ENCODE data around the gene TBC1D13. TPM values are rescaled to one million over a fixed set of nuclear protein-coding genes. Genes with fewer than 3 reads are reported as not detected.
A peak's percentile ranks its signal among the peaks of the same experiment; 100 is the strongest.

TBC1D13 gene
- total and polyA plus RNA-seq, 9 donors: 12.0 to 59.4 (median 38.1) TPM

DNA sequence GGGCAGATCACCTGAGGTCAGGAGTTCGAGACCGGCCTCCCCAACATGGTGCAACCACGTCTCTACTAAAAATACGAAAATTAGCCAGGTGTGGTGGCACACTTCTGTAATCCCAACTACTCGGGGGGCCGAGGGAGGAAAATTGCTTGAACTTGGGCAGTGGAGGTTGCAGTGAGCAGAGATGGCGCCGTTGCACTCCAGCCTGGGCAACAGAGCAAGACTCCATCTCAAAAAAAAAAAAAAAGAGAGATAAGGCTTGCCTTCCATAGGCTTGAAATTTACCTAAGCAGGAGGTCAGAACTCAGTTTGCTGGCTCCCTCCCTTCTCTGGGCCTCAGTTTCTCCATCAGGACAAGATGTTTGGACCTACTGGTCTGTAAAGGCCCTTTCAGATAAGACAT, 41.2 kb downstream of the TBC1D13 start:
- no peaks in the 10 kb centered on the region for H3K9me3 ChIP-seq (replicated peaks; ENCODE audit: control insufficient read depth, low read depth, low read length)
- no peak overlapping the region for H3K27ac ChIP-seq (ENCODE audit: low read length)
- H3K4me3 ChIP-seq (ENCODE audit: low read length): no peak overlapping the region
- no peaks in the 10 kb centered on the region for H3K27me3 ChIP-seq (ENCODE audit: control insufficient read depth, insufficient read depth, low read length)
- WGBS (ENCODE audit: insufficient coverage): 73% methylated on average over 2 of the region's 8 CpGs
- peaks cover 46% of the 10 kb centered on the region for H3K36me3 ChIP-seq (ENCODE audit: control insufficient read depth, insufficient read depth, low read length)
- DNase-seq: no peak
- H3K4me1 ChIP-seq (ENCODE audit: control insufficient read depth, insufficient read depth, low read length): peaks cover 17% of the 10 kb centered on the region

DNA sequence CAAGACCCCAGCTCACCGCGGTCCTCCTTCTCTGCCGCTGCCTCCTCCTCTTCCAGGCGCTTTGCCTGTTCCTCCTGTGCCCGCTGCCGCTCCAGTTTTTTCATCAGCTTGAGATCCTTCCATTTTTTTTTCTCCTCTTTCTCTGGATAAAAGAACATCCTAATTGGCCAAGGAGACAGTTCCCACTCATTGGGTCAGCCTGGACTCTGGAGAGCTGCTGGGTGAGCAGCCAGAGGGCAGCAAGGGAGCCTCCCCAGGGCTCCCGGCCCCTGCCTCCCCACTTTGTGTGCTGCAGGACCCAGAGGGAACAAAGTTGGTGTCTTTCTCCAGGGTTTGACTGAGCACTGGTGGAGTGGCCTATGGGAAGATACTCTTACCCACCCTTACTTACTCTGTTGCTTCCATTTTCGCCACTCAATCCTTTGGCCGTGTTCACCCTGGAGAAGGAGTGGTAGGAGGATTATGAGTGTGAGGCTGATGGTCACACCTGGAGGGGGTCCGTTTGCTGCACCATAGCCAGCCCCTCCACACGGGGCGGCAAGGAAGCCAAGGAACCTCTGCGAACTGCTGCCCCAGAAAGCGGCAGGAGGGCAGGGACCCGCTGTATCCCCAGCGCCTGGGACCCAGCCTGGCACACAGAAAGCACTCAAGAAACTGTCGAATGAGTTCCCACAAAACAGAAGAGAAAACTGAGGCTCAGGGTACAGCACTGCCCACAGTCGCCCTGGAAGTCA, 41.8 kb downstream of the TBC1D13 start:
- H3K4me1 ChIP-seq (ENCODE audit: control insufficient read depth, insufficient read depth, low read length): peaks cover 17% of the 10 kb centered on the region
- H3K36me3 ChIP-seq (ENCODE audit: control insufficient read depth, insufficient read depth, low read length): peaks cover 45% of the 10 kb centered on the region

DNA sequence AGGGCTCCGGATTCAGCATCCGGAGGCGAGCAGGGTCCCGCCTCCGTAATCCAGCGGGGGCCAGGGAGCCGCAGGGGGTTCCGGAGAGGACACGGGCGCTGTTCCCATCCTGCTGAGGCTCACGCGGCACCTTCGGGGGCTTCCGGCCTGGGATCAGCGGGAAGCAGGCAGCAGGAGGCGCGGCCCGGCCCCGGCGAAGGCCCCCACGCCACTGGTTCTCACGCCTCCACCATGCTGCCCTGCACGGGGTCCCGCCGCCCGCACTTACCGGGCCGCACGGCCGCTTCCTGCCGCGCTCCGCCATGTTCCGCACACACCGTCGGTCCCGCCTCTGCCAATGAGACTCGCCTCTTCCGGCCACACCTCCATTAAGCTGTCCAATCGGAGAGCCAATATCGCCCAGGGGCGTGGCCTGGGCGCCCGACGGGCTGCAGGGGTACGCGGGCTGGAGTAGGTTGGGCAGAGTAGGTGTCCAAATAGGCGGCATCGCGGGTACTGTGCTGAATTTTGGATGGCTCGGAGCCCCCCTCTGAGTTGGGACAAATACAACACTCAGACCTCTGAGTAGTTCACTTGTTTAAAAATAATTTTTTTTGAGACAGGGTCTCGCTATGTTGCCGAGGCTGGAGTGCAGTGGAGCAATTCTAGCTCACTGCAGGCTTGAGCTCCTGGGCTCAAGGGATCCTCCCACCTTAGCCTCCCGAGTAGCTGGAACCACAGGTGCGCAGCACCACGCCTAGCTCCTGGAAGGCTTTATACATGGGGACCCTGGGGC, 42.6 kb downstream of the TBC1D13 start, which contains the start of gene SPOUT1:
SPOUT1 (minus strand) TSS at position 318 of the 775 bp plus-strand sequence; CDS start at position 304, 14 bp downstream.
- Histone ChIP-seq H3K36me3 (ENCODE audit: control insufficient read depth, insufficient read depth, low read length) (peaks cover 37% of the 10 kb centered on the region), H3K4me1 (ENCODE audit: control insufficient read depth, insufficient read depth, low read length) (peaks cover 17% of the 10 kb centered on the region), H3K27me3 (ENCODE audit: control insufficient read depth, insufficient read depth, low read length) (no peaks in the 10 kb centered on the region), H3K9me3 (replicated peaks; ENCODE audit: control insufficient read depth, low read depth, low read length) (no peaks in the 10 kb centered on the region), H3K4me3 (ENCODE audit: low read length) (peak within 1 kb of the TSS; percentile 92), H3K27ac (ENCODE audit: low read length) (peak within 1 kb of the TSS; percentile 17)
- DNase-seq: peak; percentile 97
- under 1% methylated on average over 49 of the region's 56 CpGs for WGBS (ENCODE audit: insufficient coverage)

More for the DNA sequence above, 41.8 kb downstream of the TBC1D13 start:
- H3K27me3 ChIP-seq (ENCODE audit: control insufficient read depth, insufficient read depth, low read length): no peaks in the 10 kb centered on the region
- no peaks in the 10 kb centered on the region for H3K9me3 ChIP-seq (replicated peaks; ENCODE audit: control insufficient read depth, low read depth, low read length)
- peak overlapping the region; percentile 92 for H3K4me3 ChIP-seq (ENCODE audit: low read length)
- H3K27ac ChIP-seq (ENCODE audit: low read length): peak overlapping the region; percentile 17
- 33% methylated on average over 15 of the region's 18 CpGs for WGBS (ENCODE audit: insufficient coverage)
- no peak for DNase-seq

DNA sequence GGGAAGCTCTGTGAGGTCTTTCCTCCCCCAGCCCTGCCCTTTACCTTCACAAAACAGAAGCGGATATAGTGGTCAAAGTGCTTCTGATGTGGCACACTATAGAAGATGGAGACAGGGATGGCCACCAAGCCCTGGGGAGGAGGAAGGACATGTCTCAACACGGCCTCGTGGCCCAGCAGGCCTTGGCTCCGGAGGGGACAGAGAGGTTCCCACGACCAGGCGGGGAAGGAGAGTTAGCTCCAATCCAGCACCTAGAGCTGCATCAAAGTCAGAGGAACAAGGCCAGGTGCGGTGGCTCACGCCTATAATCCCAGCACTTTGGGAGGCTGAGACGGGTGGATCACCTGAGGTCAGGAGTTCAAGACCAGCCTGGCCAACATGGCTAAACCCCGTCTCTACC, 46.6 kb downstream of the TBC1D13 start:
- H3K4me1 ChIP-seq (ENCODE audit: control insufficient read depth, insufficient read depth, low read length): peaks cover 16% of the 10 kb centered on the region
- H3K9me3 ChIP-seq (replicated peaks; ENCODE audit: control insufficient read depth, low read depth, low read length): no peaks in the 10 kb centered on the region
- H3K27ac ChIP-seq (ENCODE audit: low read length): no peak overlapping the region
- 96% methylated on average over 8 of the region's 10 CpGs for WGBS (ENCODE audit: insufficient coverage)
- DNase-seq: no peak
- peaks cover 17% of the 10 kb centered on the region for H3K36me3 ChIP-seq (ENCODE audit: control insufficient read depth, insufficient read depth, low read length)
- H3K27me3 ChIP-seq (ENCODE audit: control insufficient read depth, insufficient read depth, low read length): no peaks in the 10 kb centered on the region
- no peak overlapping the region for H3K4me3 ChIP-seq (ENCODE audit: low read length)

DNA sequence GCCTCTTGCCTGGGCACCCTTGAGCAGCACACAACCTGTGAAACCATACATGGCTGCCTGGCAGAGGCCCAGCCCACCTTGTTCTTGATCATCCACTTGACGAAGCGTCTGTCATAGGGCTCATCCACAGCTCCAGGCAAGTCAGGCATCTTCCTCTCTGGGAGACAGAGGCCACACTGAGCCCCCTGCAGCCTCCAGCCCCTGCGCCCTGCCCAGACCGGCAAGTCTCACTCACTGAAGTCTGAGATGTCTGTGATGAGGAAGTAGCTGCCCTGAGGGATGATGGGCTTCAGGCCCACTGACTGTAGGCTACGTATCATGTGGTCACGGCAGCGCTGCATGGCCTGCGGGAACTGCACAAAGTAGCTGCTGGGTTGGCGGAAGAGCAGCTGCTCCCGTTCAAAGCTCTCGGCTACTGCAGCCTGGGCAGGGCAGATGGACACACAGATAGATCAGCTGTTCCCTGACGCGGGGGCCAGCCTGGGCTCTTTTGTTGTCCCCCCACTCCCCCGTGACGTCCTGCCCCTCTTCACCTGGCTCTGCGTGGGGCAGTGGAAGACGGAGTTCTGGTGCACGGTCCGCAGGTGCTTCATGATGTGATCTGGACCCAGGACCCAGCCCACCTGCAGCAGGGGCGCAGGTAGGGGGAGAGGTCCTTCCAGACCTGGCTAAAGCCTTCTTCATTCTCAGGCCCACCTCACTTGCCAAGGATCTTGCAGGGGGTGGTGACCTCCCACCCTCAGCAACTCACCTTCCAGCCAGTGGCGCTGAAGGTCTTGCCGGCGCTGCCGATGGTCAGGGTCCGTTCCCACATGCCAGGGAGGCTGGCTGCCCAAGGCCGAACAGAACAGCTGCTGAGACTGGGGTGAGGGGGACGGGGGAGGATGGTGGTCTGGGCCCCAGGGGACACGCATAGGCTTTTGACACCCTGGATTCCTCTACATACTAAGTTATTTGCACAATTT, 48.5 kb downstream of the TBC1D13 start:
- peaks cover 17% of the 10 kb centered on the region for H3K36me3 ChIP-seq (ENCODE audit: control insufficient read depth, insufficient read depth, low read length)
- H3K9me3 ChIP-seq (replicated peaks; ENCODE audit: control insufficient read depth, low read depth, low read length): no peaks in the 10 kb centered on the region
- H3K27me3 ChIP-seq (ENCODE audit: control insufficient read depth, insufficient read depth, low read length): no peaks in the 10 kb centered on the region
- 83% methylated on average over 16 of the region's 28 CpGs for whole genome bisulfite sequencing (ENCODE audit: insufficient coverage)
- H3K27ac ChIP-seq (ENCODE audit: low read length): no peak overlapping the region
- peaks cover 3% of the 10 kb centered on the region for H3K4me1 ChIP-seq (ENCODE audit: control insufficient read depth, insufficient read depth, low read length)
- no peak overlapping the region for H3K4me3 ChIP-seq (ENCODE audit: low read length)
- DNase-seq: no peak

DNA sequence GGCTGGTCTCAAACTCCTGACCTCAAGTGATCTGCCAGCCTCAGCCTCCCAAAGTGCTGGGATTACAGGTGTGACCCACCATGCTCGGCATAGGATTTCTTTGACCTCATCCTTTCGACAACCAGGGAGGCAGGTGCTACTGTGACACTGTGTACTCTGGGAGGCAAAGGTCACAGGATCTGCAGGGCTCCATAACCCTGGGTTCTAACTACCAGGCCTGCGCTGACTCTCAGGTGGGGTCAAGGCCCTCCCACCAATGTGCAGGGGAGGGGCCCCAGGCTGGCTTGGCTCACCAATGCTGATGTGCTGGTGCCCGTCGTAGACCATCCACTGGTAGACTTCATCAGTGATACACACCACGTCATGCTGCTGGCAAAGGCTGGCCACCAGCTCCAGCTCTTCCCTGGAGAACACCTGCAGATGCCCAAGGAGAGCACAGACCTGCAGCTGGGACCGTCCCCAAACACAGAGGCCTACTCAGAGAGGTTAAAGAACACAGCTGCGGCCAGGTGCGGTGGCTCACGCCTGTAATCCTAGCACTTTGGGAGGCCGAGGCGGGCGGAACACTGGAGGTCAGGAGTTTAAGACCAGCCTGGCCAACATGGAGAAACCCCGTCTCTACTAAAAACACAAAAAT, 49.6 kb downstream of the TBC1D13 start:
- Histone ChIP-seq H3K27ac (ENCODE audit: low read length) (no peak overlapping the region), H3K9me3 (replicated peaks; ENCODE audit: control insufficient read depth, low read depth, low read length) (no peaks in the 10 kb centered on the region), H3K4me3 (ENCODE audit: low read length) (no peak overlapping the region), H3K36me3 (ENCODE audit: control insufficient read depth, insufficient read depth, low read length) (peaks cover 17% of the 10 kb centered on the region), H3K27me3 (ENCODE audit: control insufficient read depth, insufficient read depth, low read length) (no peaks in the 10 kb centered on the region), H3K4me1 (ENCODE audit: control insufficient read depth, insufficient read depth, low read length) (peaks cover 3% of the 10 kb centered on the region)
- no peak for DNase-seq
- 76% methylated on average over 7 of the region's 14 CpGs for WGBS (ENCODE audit: insufficient coverage)

DNA sequence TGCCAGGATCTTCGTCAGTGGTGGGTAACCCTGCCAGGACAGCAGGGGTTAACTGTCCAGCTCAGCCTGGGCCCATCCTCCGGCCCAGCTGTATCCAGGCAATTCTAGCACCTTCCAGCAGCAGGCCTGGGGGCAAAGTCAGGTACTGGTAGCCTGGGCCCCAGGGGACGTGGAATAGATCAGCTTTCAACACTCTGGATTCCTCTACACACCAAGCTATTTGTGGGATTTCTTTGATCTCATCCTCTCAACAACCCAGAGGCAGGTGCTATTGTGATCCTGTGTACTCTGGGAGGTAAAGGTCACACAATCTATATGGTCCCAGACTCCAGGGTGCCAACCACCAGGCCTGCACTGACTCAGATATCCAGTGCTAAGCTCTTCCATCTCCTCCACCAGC, 51.3 kb downstream of the TBC1D13 start:
- DNase-seq: no peak
- H3K9me3 ChIP-seq (replicated peaks; ENCODE audit: control insufficient read depth, low read depth, low read length): no peaks in the 10 kb centered on the region
- H3K27me3 ChIP-seq (ENCODE audit: control insufficient read depth, insufficient read depth, low read length): no peaks in the 10 kb centered on the region
- 49% methylated on average over 2 of the region's 3 CpGs for WGBS (ENCODE audit: insufficient coverage)
- H3K27ac ChIP-seq (ENCODE audit: low read length): no peak overlapping the region
- peaks cover 3% of the 10 kb centered on the region for H3K4me1 ChIP-seq (ENCODE audit: control insufficient read depth, insufficient read depth, low read length)
- H3K36me3 ChIP-seq (ENCODE audit: control insufficient read depth, insufficient read depth, low read length): peaks cover 20% of the 10 kb centered on the region
- no peak overlapping the region for H3K4me3 ChIP-seq (ENCODE audit: low read length)

DNA sequence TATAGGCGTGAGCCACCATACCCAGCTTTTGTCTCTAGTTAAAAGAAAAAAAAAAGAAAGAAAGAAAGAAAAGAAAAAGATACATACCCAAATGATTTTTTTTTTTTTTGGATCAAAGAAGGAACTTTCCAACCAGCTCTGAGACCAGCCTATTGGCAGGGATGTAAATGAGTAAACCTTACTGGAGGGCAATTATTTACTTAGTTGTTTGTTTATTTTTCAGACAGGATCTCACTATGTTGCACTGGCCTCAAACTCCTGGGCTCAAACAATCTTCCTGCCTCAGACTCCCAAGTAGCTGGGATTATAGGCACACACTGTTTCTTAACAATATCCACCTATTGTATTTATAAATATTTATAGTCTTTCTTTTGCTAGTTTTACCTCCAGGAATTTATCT, 53.5 kb downstream of the TBC1D13 start:
- Histone ChIP-seq H3K36me3 (ENCODE audit: control insufficient read depth, insufficient read depth, low read length) (peaks cover 8% of the 10 kb centered on the region), H3K27ac (ENCODE audit: low read length) (no peak overlapping the region), H3K4me1 (ENCODE audit: control insufficient read depth, insufficient read depth, low read length) (peaks cover 9% of the 10 kb centered on the region), H3K4me3 (ENCODE audit: low read length) (no peak overlapping the region), H3K27me3 (ENCODE audit: control insufficient read depth, insufficient read depth, low read length) (no peaks in the 10 kb centered on the region), H3K9me3 (replicated peaks; ENCODE audit: control insufficient read depth, low read depth, low read length) (no peaks in the 10 kb centered on the region)
- no CpG with 5 or more reads among the region's 1 CpG for WGBS (ENCODE audit: insufficient coverage)
- DNase-seq: no peak

DNA sequence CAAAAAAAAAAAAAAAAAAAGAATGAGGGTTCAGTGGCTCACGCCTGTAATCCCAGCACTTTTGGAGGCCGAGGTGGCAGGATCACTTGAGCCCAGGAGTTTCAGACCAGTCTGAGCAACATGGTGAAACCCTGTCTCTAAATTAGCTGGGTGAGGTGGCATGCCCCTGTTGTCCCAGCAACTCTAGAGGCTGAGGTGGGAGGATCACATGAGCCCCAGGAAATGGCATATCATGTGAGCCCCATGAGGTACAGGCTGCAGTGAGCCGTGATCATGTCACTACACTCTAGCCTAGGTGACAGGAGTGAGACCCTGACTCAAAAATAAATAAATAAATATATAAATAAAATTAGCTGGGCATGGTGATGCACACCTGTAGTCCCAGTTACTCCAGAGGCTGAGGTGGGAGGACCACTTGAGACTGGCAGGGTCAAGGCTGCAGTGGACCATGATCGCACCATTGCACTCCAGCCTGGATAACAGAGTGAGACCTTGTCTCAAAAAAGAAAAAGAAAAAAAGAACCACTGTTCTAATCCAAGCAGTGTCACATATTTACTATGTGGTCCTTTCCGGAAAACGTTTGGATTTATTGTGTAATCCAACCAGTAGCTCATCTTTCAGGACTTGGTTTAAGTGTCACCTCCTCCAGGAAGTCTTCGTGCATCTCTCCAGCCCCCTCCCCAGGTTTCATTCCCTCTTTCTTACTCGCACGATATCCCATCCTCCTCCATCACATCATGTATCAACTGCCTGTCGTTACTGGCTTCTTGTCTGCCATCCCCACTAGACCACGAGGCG, 54.8 kb downstream of the TBC1D13 start:
- DNase-seq: no peak
- H3K4me1 ChIP-seq (ENCODE audit: control insufficient read depth, insufficient read depth, low read length): peaks cover 16% of the 10 kb centered on the region
- WGBS (ENCODE audit: insufficient coverage): 90% methylated on average over 10 of the region's 12 CpGs
- no peak overlapping the region for H3K4me3 ChIP-seq (ENCODE audit: low read length)
- peaks cover 8% of the 10 kb centered on the region for H3K36me3 ChIP-seq (ENCODE audit: control insufficient read depth, insufficient read depth, low read length)
- no peaks in the 10 kb centered on the region for H3K9me3 ChIP-seq (replicated peaks; ENCODE audit: control insufficient read depth, low read depth, low read length)
- no peak overlapping the region for H3K27ac ChIP-seq (ENCODE audit: low read length)
- no peaks in the 10 kb centered on the region for H3K27me3 ChIP-seq (ENCODE audit: control insufficient read depth, insufficient read depth, low read length)

All from muscle of leg (tissue), 11 donors.